GM21526 (cell line): ENCODE results near the gene MED15.
"Not testable (repeated sequence)": the region's sequence is repeated elsewhere in the genome, so short reads cannot be mapped to it uniquely, and the experiment has no call there.

Experiments
- ATAC-seq: cut with Tn5 transposase; IDR thresholded peaks from one replicate; pipeline ENCODE4 v1.9.1; 2021; ENCODE audit warnings: moderate library complexity; ENCODE audit not compliant: unreplicated experiment, low FRiP score

The MED15 gene

DNA sequence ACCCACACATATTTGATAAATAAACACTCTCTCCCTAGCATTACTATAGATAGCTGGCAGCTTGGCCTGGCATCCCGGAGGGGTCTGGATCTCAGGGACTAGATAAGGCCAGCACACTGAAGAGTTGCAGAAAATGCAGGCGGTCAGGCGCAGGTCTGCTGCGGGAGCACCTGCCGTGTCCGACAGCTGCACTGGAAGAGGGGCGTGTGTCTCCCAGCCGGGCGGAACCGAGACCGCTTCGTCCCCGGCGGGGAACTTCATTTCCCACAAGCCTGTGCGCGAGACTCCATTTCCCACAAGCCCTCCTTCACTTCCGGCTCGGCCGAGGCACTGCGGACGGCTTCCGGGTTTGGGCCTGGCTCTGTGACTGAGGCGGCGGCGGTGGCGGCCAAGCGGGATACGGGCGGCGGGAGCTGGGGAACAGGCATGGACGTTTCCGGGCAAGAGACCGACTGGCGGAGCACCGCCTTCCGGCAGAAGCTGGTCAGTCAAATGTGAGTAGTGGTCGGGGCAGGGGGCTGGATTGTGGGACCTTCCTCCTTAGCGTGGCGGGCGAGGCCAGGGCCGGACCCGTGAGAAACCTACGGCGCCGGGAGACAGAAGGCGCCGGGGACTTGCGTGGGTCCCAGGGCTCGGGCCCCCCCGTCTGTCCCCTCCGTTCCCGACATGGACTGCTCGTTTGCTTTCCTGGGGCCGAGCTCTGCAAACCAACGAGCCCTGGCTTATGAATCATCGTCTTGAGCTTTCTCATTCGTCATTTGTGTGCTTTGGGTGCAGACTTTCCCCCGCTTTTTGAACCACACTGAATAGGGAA lies at the start of gene MED15:
Gene MED15 (plus strand): TSS at position 358 of the 814 bp plus-strand sequence. CDS start 69 bp downstream, at position 427.
- ATAC-seq: peak; percentile 67

GRCh38 chr22:20458530-20459151 lies 48.8 kb upstream of the MED15 start:
- ATAC-seq: no peak

GRCh38 chr22:20459152-20459542 lies 48.3 kb upstream of the MED15 start:
- ATAC-seq: no peak

DNA sequence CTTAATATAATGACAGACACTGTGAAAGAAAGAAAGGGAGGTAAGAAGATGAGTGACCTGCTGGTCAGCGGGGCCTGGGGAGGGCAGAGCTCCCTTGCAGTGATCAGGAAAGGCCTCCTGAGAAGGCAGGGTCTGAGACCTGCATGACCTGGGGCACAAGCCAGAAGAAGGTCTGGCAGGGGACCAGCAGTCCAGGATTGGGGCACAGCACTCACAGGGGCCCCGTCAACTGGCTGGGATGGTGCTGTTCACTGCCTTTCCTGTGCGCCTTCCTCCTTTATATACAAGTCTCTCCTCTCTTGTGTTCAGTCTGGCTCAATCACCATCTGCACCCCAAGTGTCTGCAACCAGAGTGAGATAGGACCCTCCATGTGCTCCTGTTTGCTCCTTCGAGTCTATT lies 47.5 kb upstream of the MED15 start:
- ATAC-seq: no peak

- no peak for ATAC-seq
Observed at GRCh38 chr22:20463324-20464095, 43.9 kb upstream of the MED15 start.

- ATAC-seq: no peak
Observed at GRCh38 chr22:20464096-20464614, 43.3 kb upstream of the MED15 start.

- ATAC-seq: no peak
Observed at GRCh38 chr22:20464912-20465758, 42.3 kb upstream of the MED15 start.

DNA sequence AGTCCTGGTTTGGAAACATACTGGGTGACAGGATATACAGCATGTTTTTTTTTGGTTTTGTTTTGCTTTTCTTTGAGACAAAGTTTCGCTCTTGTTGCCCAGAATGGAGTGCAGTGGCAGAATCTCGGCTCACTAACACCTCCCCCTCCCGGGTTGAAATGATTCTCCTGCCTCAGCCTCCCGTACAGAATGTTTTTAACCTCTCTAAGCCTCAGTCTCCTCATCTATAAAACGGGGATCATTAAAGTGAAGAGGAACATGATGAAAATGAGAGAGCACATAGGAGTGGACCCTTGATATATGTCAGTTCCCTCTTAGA lies 41.7 kb upstream of the MED15 start:
- ATAC-seq: no peak

DNA sequence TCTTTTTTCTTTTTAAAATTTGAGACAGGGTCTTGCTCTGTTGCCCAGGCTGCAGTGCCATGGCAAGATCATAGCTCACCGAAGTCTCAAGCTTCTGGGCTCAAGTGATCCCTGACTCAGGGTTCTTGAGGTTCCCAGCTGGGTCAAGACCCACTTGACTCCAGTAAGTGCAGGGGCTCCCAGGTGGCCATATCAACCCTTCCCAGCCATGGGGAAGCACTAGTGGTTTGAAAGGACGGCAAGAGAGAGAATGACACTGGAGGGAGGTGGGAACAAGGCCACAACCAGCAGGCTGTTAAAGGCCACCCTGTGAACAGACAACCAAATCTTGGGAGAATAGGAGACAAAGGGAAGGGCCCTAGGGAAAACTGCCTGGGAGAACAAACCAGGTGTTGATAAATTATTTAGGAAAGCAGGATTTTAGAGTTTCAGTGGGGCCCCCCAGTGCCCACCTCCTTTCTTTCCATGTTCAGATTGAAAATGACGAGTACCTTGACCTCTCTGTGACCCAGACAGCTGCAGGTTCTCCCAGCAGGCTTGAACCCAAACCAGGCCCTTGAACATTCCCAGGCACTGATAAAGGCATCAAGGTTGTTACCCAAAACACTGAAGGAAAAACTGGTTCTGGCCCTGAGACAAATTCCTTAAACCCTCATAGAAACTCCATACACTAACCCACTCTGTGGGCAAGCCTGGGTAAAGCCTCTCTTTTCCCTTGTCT lies 40.6 kb upstream of the MED15 start:
- no peak for ATAC-seq

DNA sequence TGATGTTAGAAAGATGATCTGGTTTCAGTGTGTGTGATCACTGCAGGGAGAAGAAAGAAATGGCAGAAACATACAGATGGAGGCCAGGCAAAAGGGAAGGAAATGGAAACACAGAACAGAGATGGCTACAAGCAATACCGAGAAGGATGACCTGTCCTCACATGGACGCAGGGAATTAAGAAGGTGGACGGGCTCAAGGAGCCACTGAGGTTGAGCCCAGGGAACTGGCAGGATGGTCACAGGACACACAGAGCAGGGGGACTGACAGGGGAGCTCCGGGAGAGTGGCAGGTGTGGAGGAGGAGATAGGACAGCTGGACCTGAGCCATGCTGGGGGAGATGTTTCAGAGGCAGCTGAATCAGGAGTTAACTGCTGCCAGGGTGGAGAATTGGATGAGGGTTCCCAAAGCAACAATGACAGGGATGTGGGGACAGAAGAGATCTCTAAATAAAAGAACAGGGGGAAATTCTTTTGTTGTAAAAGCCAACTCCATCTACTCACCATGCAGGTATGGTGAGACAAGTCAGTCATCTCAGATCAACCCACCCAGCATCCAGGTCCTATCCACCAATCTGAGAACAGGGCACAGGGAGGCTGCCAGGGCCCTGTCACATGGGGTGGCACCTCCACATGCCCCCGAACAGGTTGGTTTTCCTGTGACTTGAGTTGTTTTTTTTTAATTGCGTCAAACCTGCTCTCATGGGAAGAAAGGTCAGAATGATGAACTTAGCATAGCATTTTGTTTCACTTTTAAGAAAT lies 38.1 kb upstream of the MED15 start:
- no peak for ATAC-seq

- not testable (repeated sequence) for ATAC-seq
Observed at GRCh38 chr22:20470525-20470924, 36.9 kb upstream of the MED15 start.

GRCh38 chr22:20471126-20471833 lies 36.1 kb upstream of the MED15 start:
- no peak for ATAC-seq

DNA sequence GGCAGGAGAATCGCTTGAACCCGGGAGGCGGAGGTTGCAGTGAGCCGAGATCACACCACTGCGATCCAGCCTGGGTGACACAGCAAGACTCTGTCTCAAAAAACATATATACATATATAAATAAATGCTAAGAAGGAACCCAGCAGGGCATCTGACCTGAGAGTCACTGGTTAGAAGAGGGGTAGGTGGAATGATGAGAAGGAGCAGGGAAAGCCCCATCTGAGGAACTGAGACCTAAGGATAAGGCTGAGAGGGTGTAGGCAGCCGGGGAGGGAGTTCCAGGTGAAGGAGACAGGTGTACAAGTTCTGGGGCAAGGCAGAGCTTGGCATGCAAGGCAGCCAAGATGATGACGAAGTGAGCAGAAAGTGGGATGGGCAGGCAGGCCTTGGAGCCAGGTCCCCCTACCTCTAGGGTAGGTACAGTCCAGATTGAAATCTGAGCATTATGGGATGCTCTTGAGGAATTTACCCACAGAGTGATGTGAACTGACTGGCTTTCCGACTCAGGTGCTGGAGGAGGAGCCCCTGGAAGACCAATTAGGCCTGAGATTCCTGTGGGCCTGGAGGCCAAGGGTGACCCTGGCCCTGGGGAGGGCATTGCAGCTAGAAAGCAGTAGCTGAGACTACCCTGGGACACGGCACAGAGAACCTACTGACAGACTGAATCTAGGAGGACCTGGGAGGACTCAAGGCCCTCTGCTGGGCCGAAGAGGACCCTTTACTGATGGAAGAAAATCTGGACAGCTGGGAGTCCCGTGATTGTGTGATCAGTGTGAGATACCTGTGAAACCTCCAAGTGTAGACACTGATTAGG lies 34.6 kb upstream of the MED15 start:
- no peak for ATAC-seq

DNA sequence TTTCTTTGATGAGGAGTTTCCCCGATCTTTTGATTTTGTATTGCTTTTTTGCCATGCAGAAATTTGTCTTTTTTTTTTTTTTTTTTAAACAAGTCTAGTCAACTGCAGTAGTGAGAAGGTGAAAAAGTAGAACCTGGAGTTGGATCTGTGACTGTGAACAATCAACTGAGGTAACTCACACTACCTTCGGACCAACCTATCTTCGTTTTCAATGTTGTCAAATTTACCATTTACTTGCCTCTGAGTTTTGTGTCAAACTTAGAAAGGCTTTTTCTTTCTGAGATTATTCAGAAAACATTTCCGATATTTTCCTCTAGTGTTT lies 32.3 kb upstream of the MED15 start:
- no peak for ATAC-seq

- not testable (repeated sequence) for ATAC-seq
Observed at GRCh38 chr22:20475569-20475968, 31.8 kb upstream of the MED15 start.

- ATAC-seq: not testable (repeated sequence)
Observed at GRCh38 chr22:20478059-20478458, 29.4 kb upstream of the MED15 start.

DNA sequence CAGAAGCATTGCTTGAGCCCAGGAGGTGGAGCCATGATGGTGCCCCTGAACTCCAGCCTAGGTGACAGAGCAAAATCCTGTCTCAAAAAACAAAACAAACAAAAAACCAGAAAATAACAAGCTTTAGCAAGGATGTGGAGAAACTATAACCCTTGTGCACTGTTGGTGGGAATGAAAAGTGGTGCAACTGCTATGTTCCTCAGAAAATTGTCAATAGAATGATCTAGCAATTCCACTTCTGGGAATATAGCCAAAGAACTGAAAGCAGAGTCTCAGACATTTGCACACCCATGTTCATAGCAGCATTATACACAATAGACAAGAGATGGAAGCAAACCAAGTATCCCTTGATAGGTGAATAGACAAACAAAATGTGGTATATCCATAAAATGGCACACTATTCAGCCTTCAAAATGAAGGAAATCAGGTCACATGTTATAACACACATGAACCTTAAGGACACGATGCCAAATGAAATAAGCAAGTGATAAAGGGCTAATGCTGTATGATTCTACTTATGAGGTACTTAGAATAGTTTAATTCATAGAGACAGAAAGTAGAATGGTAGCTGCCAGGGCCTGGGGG lies 27.7 kb upstream of the MED15 start:
- no peak for ATAC-seq
